ENCODE results near the gene TMEM191C.

DNA sequence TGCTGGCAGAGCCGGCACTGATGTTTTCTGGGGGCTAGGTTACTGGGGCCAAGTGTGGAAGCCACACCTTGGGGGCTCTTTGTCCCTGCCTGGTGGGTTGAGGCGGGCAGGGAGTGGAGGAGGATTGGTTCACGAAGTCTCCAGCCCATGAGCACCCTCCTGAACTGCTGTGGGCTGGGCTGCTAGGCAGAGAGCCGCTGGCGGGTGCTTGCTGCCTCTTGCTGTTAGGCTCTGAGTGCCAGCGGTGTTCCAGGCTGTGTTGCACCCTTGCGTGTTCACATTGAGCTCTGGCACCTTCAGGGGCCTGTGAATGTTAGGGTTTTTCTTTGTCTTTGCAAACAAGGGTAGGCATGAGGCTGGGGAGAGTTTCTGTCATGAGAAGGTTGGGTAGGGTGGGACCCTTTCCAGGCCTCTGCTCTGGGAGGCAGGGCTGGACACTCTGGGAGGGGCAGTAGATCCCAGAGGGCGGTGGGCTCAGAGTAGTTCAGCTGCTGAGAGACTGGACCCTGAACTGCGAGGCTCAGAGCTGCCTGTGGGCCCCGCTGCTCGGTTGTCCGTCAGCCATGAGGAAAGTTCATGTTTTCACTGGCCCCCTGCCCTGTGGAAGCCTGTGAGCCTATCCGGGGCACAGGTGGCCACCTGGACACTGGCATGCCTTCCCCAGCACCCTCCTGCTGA lies 24.0 kb upstream of the TMEM191C start:
- no peak for TF ChIP-seq POLR2A (IDR thresholded peaks at IDR 0.05; ENCODE audit: low read length)
- TF ChIP-seq GATA1 (IDR thresholded peaks at IDR 0.05; ENCODE audit: low read depth, low read length) = no peak
